Adrenal gland (tissue), 12 donors: ENCODE data around the gene UROC1. TPM values are rescaled to one million over a fixed set of nuclear protein-coding genes. Genes with fewer than 3 reads are reported as not detected.

Experiments
- DNase-seq, 7 donors: peaks; one replicate each; pipeline ENCODE4 v3.0.0-alpha.2; 2019 to 2020
- H3K27ac ChIP-seq, 5 donors: fragments of 200-600 bp; sonication (generic) in 4 of 5; 1 replicate in 3 of 5; 2 replicates in 2 of 5; pipeline versions ENCODE4 v1.5.1 to v1.8.0; 2016 to 2020; ENCODE audit warnings: mild to moderate bottlenecking in 1 of 5
- H3K27me3 ChIP-seq: fragments of 200-600 bp; 2 replicates; pipeline ENCODE4 v1.8.0; 2021
- H3K36me3 ChIP-seq, 2 donors: fragments of 200-600 bp; replicated peaks in 1 of 2; 1 replicate in 1 of 2; 2 replicates in 1 of 2; pipeline versions ENCODE4 v1.5.1 to v1.8.0; 2018 to 2022
- H3K4me1 ChIP-seq, 2 donors: fragments of 200-600 bp; replicated peaks in 1 of 2; 1 replicate in 1 of 2; 2 replicates in 1 of 2; pipeline versions ENCODE4 v1.5.1 to v1.8.0; 2018 to 2021
- H3K4me3 ChIP-seq, 4 donors: fragments of 200-600 bp; sonication (generic) in 3 of 4; one replicate each; pipeline ENCODE4 v1.5.1; 2016 to 2018
- H3K9me3 ChIP-seq, 3 donors: fragments of 200-600 bp; sonication (generic) in 1 of 3; replicated peaks in 1 of 3; 1 replicate in 2 of 3; 2 replicates in 1 of 3; pipeline versions ENCODE4 v1.5.1 to v1.8.0; 2016 to 2021
- CTCF ChIP-seq, 6 experiments: fragments of 450-650 bp in 4 of 6; fragments of 200-600 bp in 2 of 6; sonication (generic) in 1 of 6; IDR thresholded peaks; 1 replicate in 5 of 6; 2 replicates in 1 of 6; pipeline versions ENCODE4 v1.5.1 to v1.8.0; 2016 to 2021; ENCODE audit warnings: antibody characterized with exemption in 6 of 6, mild to moderate bottlenecking in 2 of 6, moderate library complexity in 1 of 6
- POLR2A ChIP-seq, 2 donors: fragments of 450-650 bp; IDR thresholded peaks; one replicate each; pipeline ENCODE4 v1.6.1; 2017; ENCODE audit warnings: antibody characterized with exemption in 2 of 2, mild to moderate bottlenecking in 2 of 2, moderate library complexity in 1 of 2
- WGBS, 4 donors: extraction: QIAGEN DNeasy Blood & Tissue Kit in 2 of 4; methylation state at CpG; one replicate each; pipeline versions ENCODE4 v1.1.5 to v1.1.7; 2013 to 2017; 5-methylcytosine and 5-hydroxymethylcytosine counted together
- intact Hi-C, 2 donors: fragments of 100-400 bp; cut with DNase I; formaldehyde crosslinking; loops; one replicate each; pipeline versions ENCODE4 v1.14.1 to v1.15.0; 2022 to 2023
- polyA plus RNA-seq, 3 donors: library from polyadenylated mRNA; stranded (reverse); fragments of 200-250 nt in 2 of 3; fragments of 350-450 nt in 1 of 3; fragmentation: Illumina TruSeq in 1 of 3; extraction: RNeasy Lipid Tissue Mini Kit (QIAGEN cat#74804) in 1 of 3; gene quantifications; one replicate each; pipeline ENCODE4 v1.2.3, GENCODE V29; 2013 to 2014
- total RNA-seq, 9 donors: library from RNA; depleted of rRNA in 4 of 9; stranded (reverse); fragments of >200 nt in 4 of 9; fragments of 120-200 nt in 1 of 9; fragmentation: NEBNext Ultra II Directional in 1 of 9; extraction: Animal tissue kit (Norgen Biotek cat#: 25700) in 1 of 9; gene quantifications; one replicate each; pipeline versions ENCODE4 v1.1.0 to v1.2.4, GENCODE V29; 2013 to 2023
- donor health status: healthy with polysubstance abuse.
- donor health status: Bipolar disorder and iron deficiency.
- donor health status: DM: yes; HTN: yes; CAD: no.
- donor health status: DM: no; HTN: no; CAD: no.
- donor health status: DM: no; HTN: no; CAD: no.
- donor health status: DM: yes; HTN: yes; CAD: no.

UROC1 gene
- total and polyA plus RNA-seq, 12 donors: under 0.01 to 0.22 (median 0.04) TPM; not detected in 8

DNA sequence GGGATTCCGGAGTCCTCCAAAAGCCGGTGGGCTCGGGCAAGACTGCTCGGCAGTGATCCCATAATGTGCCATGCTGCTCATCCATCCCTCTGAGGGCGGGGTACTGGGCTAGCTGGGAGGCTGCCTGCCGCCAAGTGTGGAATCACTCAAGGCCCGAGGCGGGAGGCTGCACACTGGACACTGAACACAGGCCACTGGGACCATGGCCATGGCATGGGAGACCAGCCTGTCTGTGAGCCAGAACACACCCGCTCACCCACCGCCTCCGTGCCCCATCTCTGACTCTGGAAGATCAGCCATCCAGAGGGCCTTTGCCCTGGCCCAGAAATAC lies 39.8 kb upstream of the UROC1 start:
- no peaks in the 10 kb centered on the region for H3K36me3 ChIP-seq
- peak in 2 of 7 donors; percentile 10 to 37 for DNase-seq
- no peak overlapping the region for H3K4me3 ChIP-seq
- H3K27me3 ChIP-seq: no peaks in the 10 kb centered on the region
- no peak overlapping the region for H3K27ac ChIP-seq
- H3K9me3 ChIP-seq: no peaks in the 10 kb centered on the region
- WGBS, 4 donors: 88 to 100% (median 93%) methylated on average over 2 to 11 of the region's 11 CpGs
- no peaks in the 10 kb centered on the region for H3K4me1 ChIP-seq
- TF ChIP-seq CTCF (IDR thresholded peaks at IDR 0.05): no peak
- TF ChIP-seq POLR2A (IDR thresholded peaks at IDR 0.05): no peak
- intact Hi-C loops: no loop called here

GRCh38 chr3:126556637-126557414 lies 39.3 kb upstream of the UROC1 start:
- no peaks in the 10 kb centered on the region for H3K27me3 ChIP-seq
- intact Hi-C loops: no loop called here
- no peak overlapping the region for H3K4me3 ChIP-seq
- TF ChIP-seq POLR2A (IDR thresholded peaks at IDR 0.05) (no peak), CTCF (IDR thresholded peaks at IDR 0.05) (no peak)
- H3K9me3 ChIP-seq: no peaks in the 10 kb centered on the region
- 86 to 90% (median 89%) methylated on average over 5 to 8 of the region's 8 CpGs for WGBS, 4 donors
- no peaks in the 10 kb centered on the region for H3K4me1 ChIP-seq
- H3K27ac ChIP-seq: no peak overlapping the region
- H3K36me3 ChIP-seq: no peaks in the 10 kb centered on the region
- peak in 1 of 7 donors; percentile 7 for DNase-seq

- no peaks in the 10 kb centered on the region for H3K4me1 ChIP-seq
- H3K4me3 ChIP-seq: no peak overlapping the region
- H3K9me3 ChIP-seq: no peaks in the 10 kb centered on the region
- peak in 2 of 7 donors; percentile 2 to 31 for DNase-seq
- no peak overlapping the region for H3K27ac ChIP-seq
- H3K36me3 ChIP-seq: no peaks in the 10 kb centered on the region
- 72 to 83% (median 82%) methylated on average over 7 to 10 of the region's 10 CpGs for WGBS, 4 donors
- no peaks in the 10 kb centered on the region for H3K27me3 ChIP-seq
- intact Hi-C loops: no loop called here
- TF ChIP-seq CTCF (IDR thresholded peaks at IDR 0.05) (no peak), POLR2A (IDR thresholded peaks at IDR 0.05) (no peak)
Measured at GRCh38 chr3:126555795-126556636, 38.4 kb upstream of the UROC1 start.
